OCI-LY1 (cell line): ENCODE results near the gene CCL26.
"Not testable (repeated sequence)": the region's sequence is repeated elsewhere in the genome, so short reads cannot be mapped to it uniquely, and the experiment has no call there.

Source experiments
- H2AFZ ChIP-seq: fragments of 200-600 bp; sonication (generic), shearing (Covaris generic); 2 replicates; pipeline ENCODE4 v1.6.0; 2014; ENCODE audit warnings: antibody characterized with exemption, mild to moderate bottlenecking, low read length
- H3F3A ChIP-seq: fragments of 200-600 bp; sonication (generic), shearing (Covaris generic); 2 replicates; pipeline ENCODE4 v1.6.0; 2014; ENCODE audit warnings: mild to moderate bottlenecking, antibody characterized with exemption, low read length, moderate library complexity; ENCODE audit not compliant: insufficient read depth
- H3K27ac ChIP-seq: fragments of 200-600 bp; sonication (generic); 2 replicates; pipeline ENCODE4 v1.5.1; 2014; ENCODE audit warnings: low read length, mixed run types, mild to moderate bottlenecking, low read depth; ENCODE audit not compliant: poor library complexity, severe bottlenecking
- H3K27me3 ChIP-seq: fragments of 200-600 bp; sonication (generic); 2 replicates; pipeline ENCODE4 v1.6.0; 2014; ENCODE audit warnings: antibody characterized with exemption, mild to moderate bottlenecking, low read length, moderate library complexity; ENCODE audit not compliant: insufficient read depth
- H3K36me3 ChIP-seq: fragments of 200-600 bp; sonication (generic); 2 replicates; pipeline ENCODE4 v1.6.1; 2014; ENCODE audit warnings: mild to moderate bottlenecking, antibody characterized with exemption, low read length, moderate library complexity, mixed read lengths; ENCODE audit not compliant: insufficient read depth
- H3K4me1 ChIP-seq: fragments of 200-600 bp; sonication (generic); 2 replicates; pipeline ENCODE4 v1.5.1; 2014; ENCODE audit warnings: mild to moderate bottlenecking, low read length, moderate library complexity; ENCODE audit not compliant: insufficient read depth, severe bottlenecking
- H3K4me2 ChIP-seq: fragments of 200-600 bp; sonication (generic), shearing (Covaris generic); 2 replicates; pipeline ENCODE4 v1.6.1; 2014; ENCODE audit warnings: low read length
- H3K4me3 ChIP-seq: fragments of 200-600 bp; sonication (generic); 2 replicates; pipeline ENCODE4 v1.5.1; 2014; ENCODE audit warnings: low read length, low read depth, mild to moderate bottlenecking, mixed read lengths; ENCODE audit not compliant: poor library complexity, severe bottlenecking
- H3K79me2 ChIP-seq: fragments of 200-600 bp; shearing (Covaris generic); 2 replicates; pipeline ENCODE4 v1.6.1; 2016; ENCODE audit warnings: mixed run types, low read length, mixed read lengths; ENCODE audit not compliant: insufficient read depth
- H3K9ac ChIP-seq: fragments of 200-600 bp; sonication (generic), shearing (Covaris generic); 2 replicates; pipeline ENCODE4 v1.6.1; 2014; ENCODE audit warnings: mild to moderate bottlenecking, low read length, mixed read lengths
- H3K9me2 ChIP-seq: fragments of 200-600 bp; sonication (generic), shearing (Covaris generic); 2 replicates; pipeline ENCODE4 v1.6.1; 2014; ENCODE audit warnings: low read depth, mild to moderate bottlenecking, low read length, mixed read lengths
- H3K9me3 ChIP-seq: fragments of 200-600 bp; shearing (Covaris generic); 2 replicates; pipeline ENCODE4 v1.6.1; 2014; ENCODE audit warnings: low read length, mixed read lengths
- H4K20me1 ChIP-seq: fragments of 200-600 bp; sonication (generic), shearing (Covaris generic); 2 replicates; pipeline ENCODE4 v1.6.0; 2016; ENCODE audit warnings: mild to moderate bottlenecking, low read length; ENCODE audit not compliant: insufficient read depth
- EZH2 ChIP-seq: fragments of 200-600 bp; sonication (generic), shearing (Covaris generic); IDR thresholded peaks from 2 replicates; pipeline ENCODE4 v1.8.0; 2017; ENCODE audit warnings: borderline replicate concordance, mixed run types, mild to moderate bottlenecking, antibody characterized with exemption, low read length, moderate library complexity, mixed read lengths
- TF ChIP-seq, protein P1 (sequence below): fragments of 200-600 bp; sonication (generic), shearing (Covaris generic); IDR thresholded peaks from 2 replicates; pipeline ENCODE4 v1.5.1; 2017; ENCODE audit warnings: mild to moderate bottlenecking, antibody characterized with exemption, low read length, moderate library complexity, mixed read lengths

The CCL26 gene

DNA sequence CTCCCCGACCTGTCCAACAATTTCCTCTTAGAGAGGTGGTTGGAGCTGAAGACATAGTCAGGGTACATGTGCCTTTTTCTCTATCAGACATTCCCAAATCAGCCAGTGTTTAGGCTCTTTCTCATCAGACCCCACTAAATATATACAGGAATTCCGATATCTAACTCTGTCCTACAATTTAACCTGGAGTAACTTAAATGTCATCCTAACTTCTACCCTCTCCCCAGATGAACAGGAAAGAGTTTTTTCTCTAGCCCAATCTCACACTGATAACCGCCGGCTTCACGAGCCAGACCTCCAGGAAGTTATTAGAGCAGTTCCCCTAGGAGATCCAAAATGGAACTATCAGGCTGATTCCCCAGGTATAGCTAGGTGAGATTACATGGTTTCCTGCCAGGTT, 11.0 kb upstream of the CCL26 start:
- not testable (repeated sequence) for H3K79me2 ChIP-seq, H3K9ac ChIP-seq, H3K4me2 ChIP-seq, H2AFZ ChIP-seq, H3K9me2 ChIP-seq, H4K20me1 ChIP-seq, H3K9me3 ChIP-seq, H3F3A ChIP-seq, H3K4me1 ChIP-seq, H3K27me3 ChIP-seq, H3K36me3 ChIP-seq, H3K27ac ChIP-seq, H3K4me3 ChIP-seq

DNA sequence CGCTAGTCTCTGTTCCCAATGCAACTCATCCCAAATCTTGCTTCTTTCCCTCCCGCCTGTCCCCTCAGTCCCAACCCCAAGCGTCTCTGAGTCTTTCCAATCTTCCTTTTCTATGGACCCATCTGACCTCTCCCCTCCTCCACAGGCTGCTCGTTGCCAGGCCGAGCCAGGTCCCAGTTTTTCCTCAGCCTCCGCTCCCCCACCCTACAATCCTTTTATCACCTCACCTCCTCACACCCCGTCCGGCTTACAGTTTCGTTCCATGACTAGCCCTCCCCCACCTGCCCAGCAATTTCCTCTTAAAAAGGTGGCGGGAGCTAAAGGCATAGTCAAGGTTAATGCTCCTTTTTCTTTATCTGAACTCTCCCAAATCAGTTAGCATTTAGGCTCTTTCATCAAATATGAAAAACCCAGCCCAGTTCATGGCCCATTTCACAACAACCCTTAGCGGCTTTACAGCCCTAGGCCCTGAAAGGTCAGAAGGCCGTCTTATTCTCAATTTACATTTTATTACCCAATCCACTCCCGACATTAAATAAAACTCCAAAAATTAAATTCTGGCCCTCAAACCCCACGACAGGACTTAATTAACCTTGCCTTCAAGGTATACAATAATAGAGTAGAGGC, 8.7 kb upstream of the CCL26 start:
- not testable (repeated sequence) for H3K4me2 ChIP-seq, H4K20me1 ChIP-seq, H2AFZ ChIP-seq, H3F3A ChIP-seq, H3K36me3 ChIP-seq, H3K27ac ChIP-seq, H3K9ac ChIP-seq, H3K4me1 ChIP-seq, H3K9me2 ChIP-seq, H3K27me3 ChIP-seq, H3K9me3 ChIP-seq, H3K4me3 ChIP-seq, H3K79me2 ChIP-seq

DNA sequence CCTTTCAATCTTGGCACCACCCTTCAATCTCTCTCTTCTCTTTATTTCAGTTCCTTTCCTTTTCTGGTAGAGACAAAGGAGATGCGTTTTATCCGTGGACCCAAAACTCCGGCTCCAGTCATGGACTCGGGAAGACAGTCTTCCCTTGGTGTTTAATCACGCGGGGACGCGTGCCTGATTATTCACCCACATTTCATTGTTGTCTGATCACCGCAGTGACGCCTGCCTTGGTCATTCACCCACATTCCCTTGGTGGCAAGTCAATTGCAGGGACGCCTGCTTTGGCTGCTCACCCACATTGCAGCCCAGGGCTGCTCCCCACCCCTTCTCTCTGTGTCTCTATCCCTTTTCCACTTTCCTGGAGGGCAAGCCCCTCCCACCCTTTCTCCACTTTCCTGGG, 7.5 kb upstream of the CCL26 start:
- not testable (repeated sequence) for H4K20me1 ChIP-seq, H3K4me1 ChIP-seq, H3K9ac ChIP-seq, H3K27me3 ChIP-seq, H3K79me2 ChIP-seq, H3K9me3 ChIP-seq, H3K4me3 ChIP-seq, H2AFZ ChIP-seq, H3K9me2 ChIP-seq, H3K27ac ChIP-seq, H3K36me3 ChIP-seq, H3F3A ChIP-seq, H3K4me2 ChIP-seq

GRCh38 chr7:75779035-75779434, 7.0 kb upstream of the CCL26 start:
- not testable (repeated sequence) for H3K9me3 ChIP-seq, H3K4me3 ChIP-seq, H3K4me2 ChIP-seq

DNA sequence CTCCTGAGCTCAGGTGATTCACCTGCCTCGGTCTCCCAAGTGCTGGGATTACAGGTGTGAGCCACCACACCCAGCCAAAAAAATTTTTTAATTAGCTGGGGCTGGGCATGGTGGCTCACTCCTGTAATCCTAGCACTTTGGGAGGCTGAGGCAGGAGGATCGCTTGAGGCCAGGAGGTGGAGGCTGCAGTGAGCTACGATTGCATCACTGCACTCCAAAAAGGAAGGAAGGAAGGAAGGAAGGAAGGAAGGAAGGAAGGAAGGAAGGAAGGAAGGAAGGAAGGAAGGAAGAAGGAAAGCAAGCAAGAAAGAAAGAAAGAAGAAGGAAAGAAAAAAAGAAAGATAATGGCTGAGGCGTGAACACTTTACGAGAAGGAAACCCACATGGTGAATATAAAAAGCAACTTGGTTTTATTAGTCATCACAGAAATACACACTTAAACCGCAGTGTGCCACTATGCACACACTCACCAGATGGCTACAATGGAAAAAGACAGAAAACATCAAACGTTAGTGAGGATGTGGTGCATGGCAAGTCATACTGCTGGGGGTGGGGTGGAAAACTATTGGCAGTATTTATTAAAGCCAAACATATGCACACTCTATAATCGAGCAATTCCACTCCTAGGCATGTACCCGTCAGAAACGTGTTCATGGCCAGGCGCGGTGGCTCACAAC, 4.4 kb upstream of the CCL26 start:
- no peaks in the 10 kb centered on the region for H3K9me3 ChIP-seq
- H2AFZ ChIP-seq: no peak overlapping the region
- no peak for TF ChIP-seq EZH2
- TF ChIP-seq, protein P1, sequence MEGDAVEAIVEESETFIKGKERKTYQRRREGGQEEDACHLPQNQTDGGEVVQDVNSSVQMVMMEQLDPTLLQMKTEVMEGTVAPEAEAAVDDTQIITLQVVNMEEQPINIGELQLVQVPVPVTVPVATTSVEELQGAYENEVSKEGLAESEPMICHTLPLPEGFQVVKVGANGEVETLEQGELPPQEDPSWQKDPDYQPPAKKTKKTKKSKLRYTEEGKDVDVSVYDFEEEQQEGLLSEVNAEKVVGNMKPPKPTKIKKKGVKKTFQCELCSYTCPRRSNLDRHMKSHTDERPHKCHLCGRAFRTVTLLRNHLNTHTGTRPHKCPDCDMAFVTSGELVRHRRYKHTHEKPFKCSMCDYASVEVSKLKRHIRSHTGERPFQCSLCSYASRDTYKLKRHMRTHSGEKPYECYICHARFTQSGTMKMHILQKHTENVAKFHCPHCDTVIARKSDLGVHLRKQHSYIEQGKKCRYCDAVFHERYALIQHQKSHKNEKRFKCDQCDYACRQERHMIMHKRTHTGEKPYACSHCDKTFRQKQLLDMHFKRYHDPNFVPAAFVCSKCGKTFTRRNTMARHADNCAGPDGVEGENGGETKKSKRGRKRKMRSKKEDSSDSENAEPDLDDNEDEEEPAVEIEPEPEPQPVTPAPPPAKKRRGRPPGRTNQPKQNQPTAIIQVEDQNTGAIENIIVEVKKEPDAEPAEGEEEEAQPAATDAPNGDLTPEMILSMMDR: peak; percentile 15; the same call in 1 of the 2 replicates
- H3K79me2 ChIP-seq: no peaks in the 10 kb centered on the region
- H3K36me3 ChIP-seq: no peaks in the 10 kb centered on the region
- no peak overlapping the region for H3K4me3 ChIP-seq
- H3K9ac ChIP-seq: no peak overlapping the region
- H3K4me2 ChIP-seq: no peak overlapping the region
- H3K27me3 ChIP-seq: 0 out of 2 replicates have a peak, but pooled peaks cover 6% of the 10 kb centered on the region
- no peaks in the 10 kb centered on the region for H3K9me2 ChIP-seq
- no peaks in the 10 kb centered on the region for H3K4me1 ChIP-seq
- no peaks in the 10 kb centered on the region for H4K20me1 ChIP-seq
- no peak overlapping the region for H3K27ac ChIP-seq
- no peaks in the 10 kb centered on the region for H3F3A ChIP-seq

More at GRCh38 chr7:75779035-75779434, 7.0 kb upstream of the CCL26 start:
- H3K27me3 ChIP-seq, H3K4me1 ChIP-seq, H3K36me3 ChIP-seq, H3K9ac ChIP-seq, H3K9me2 ChIP-seq, H3K27ac ChIP-seq, H2AFZ ChIP-seq, H4K20me1 ChIP-seq, H3K79me2 ChIP-seq, H3F3A ChIP-seq: not testable (repeated sequence)

GRCh38 chr7:75773958-75774357, 1.9 kb upstream of the CCL26 start:
- H2AFZ ChIP-seq, H4K20me1 ChIP-seq, H3K36me3 ChIP-seq, H3K27me3 ChIP-seq, H3K9me2 ChIP-seq, H3K27ac ChIP-seq, H3F3A ChIP-seq, H3K4me3 ChIP-seq, H3K9ac ChIP-seq, H3K4me1 ChIP-seq, H3K4me2 ChIP-seq, H3K79me2 ChIP-seq, H3K9me3 ChIP-seq: not testable (repeated sequence)
